IMR-90 (cell line): ENCODE results near the gene MCRS1. TPM values are rescaled to one million over a fixed set of nuclear protein-coding genes. Genes with fewer than 3 reads are reported as not detected.

ENCODE experiments used
- ATAC-seq: fragments of 200-7000 bp; cut with Tn5 transposase; 2 replicates; pipeline ENCODE4 v1.9.1; 2020; ENCODE audit warnings: low read depth, mild to moderate bottlenecking, moderate library complexity
- BruUV-seq: library from RNA; stranded (reverse); fragments of 400-500 nt; replicated peaks from 2 replicates; lab custom pipeline; 2021; lab: Mats Ljungman, UMichigan
- CTCF ChIA-PET: fragments of 300-600 bp; formaldehyde crosslinking; extraction: SDS; loops from one replicate; lab custom pipeline; 2021; ENCODE audit warnings: antibody characterized with exemption; lab: Yijun Ruan, JAX
- POLR2A ChIA-PET: fragments of 300-600 bp; sonication (Branson Sonifier 250); formaldehyde crosslinking; loops from one replicate; lab custom pipeline; 2022; ENCODE audit warnings: antibody characterized with exemption; ENCODE audit not compliant: unreplicated experiment; lab: Charles Lee
- DNase-seq: peaks from one replicate; pipeline ENCODE4 v3.0.0; 2013
- H2AFZ ChIP-seq: replicated peaks from 2 replicates; pipeline ENCODE3; 2013; ENCODE audit warnings: low read length, mild to moderate bottlenecking; ENCODE audit not compliant: poor library complexity
- H2AK5ac ChIP-seq: 2 replicates; pipeline ENCODE4 v1.6.1; 2013; ENCODE audit warnings: low read depth, low read length, inconsistent platforms
- H2AK9ac ChIP-seq: replicated peaks from 2 replicates; pipeline ENCODE3; 2013; ENCODE audit warnings: mild to moderate bottlenecking, low read depth, low read length, moderate library complexity; ENCODE audit not compliant: poor library complexity
- H2BK120ac ChIP-seq: 2 replicates; pipeline ENCODE4 v1.6.1; 2013; ENCODE audit warnings: low read depth, low read length, inconsistent platforms
- H2BK15ac ChIP-seq: 3 replicates; pipeline ENCODE4 v1.6.1; 2013; ENCODE audit warnings: low read depth, low read length, inconsistent platforms
- H2BK20ac ChIP-seq: 2 replicates; pipeline ENCODE4 v1.6.1; 2013; ENCODE audit warnings: low read depth, mild to moderate bottlenecking, inconsistent platforms, low read length, moderate library complexity
- H2BK5ac ChIP-seq: 2 replicates; pipeline ENCODE4 v1.6.1; 2013; ENCODE audit warnings: mild to moderate bottlenecking, low read depth, low read length, inconsistent platforms; ENCODE audit not compliant: poor library complexity, severe bottlenecking
- H3K14ac ChIP-seq: replicated peaks from 2 replicates; pipeline ENCODE4 v1.6.1; 2013; ENCODE audit warnings: low read depth, low read length, inconsistent platforms
- H3K18ac ChIP-seq: 2 replicates; pipeline ENCODE4 v1.6.1; 2013; ENCODE audit warnings: low read depth, low read length, control low read depth
- H3K23ac ChIP-seq: 2 replicates; pipeline ENCODE4 v1.6.1; 2013; ENCODE audit warnings: low read depth, low read length, inconsistent platforms
- H3K27ac ChIP-seq: 2 replicates; pipeline ENCODE4 v1.5.1; 2013; ENCODE audit warnings: mild to moderate bottlenecking, control low read depth, low read length; ENCODE audit not compliant: insufficient read depth
- H3K27me3 ChIP-seq: 2 replicates; pipeline ENCODE4 v1.6.1; 2013; ENCODE audit warnings: low read length; ENCODE audit not compliant: control insufficient read depth, insufficient read depth
- H3K36me3 ChIP-seq: 2 replicates; pipeline ENCODE4 v1.6.1; 2013; ENCODE audit warnings: low read length, mixed read lengths; ENCODE audit not compliant: control insufficient read depth, insufficient read depth
- H3K4ac ChIP-seq: 2 replicates; pipeline ENCODE4 v1.6.1; 2013; ENCODE audit warnings: low read depth, low read length, inconsistent platforms
- H3K4me1 ChIP-seq: 2 replicates; pipeline ENCODE4 v1.6.1; 2013; ENCODE audit warnings: low read length, mixed read lengths; ENCODE audit not compliant: control insufficient read depth, insufficient read depth
- H3K4me2 ChIP-seq: 2 replicates; pipeline ENCODE4 v1.6.1; 2013; ENCODE audit warnings: low read depth, mild to moderate bottlenecking, control low read depth, low read length, moderate library complexity
- H3K4me3 ChIP-seq: 2 replicates; pipeline ENCODE4 v1.5.1; 2013; ENCODE audit warnings: low read depth, mild to moderate bottlenecking, control low read depth, low read length, moderate library complexity; ENCODE audit not compliant: insufficient read depth
- H3K56ac ChIP-seq: 2 replicates; pipeline ENCODE4 v1.6.1; 2013; ENCODE audit warnings: low read length, inconsistent platforms; ENCODE audit not compliant: insufficient read depth; ENCODE audit errors: extremely low read depth
- H3K79me1 ChIP-seq, 2 experiments: 2 replicates each; pipeline ENCODE4 v1.6.1; 2013; ENCODE audit warnings: low read length in 2 of 2, inconsistent platforms in 1 of 2, low read depth in 1 of 2
- H3K9ac ChIP-seq: 2 replicates; pipeline ENCODE4 v1.6.1; 2013; ENCODE audit warnings: low read depth, low read length, control low read depth
- H3K9me1 ChIP-seq: 2 replicates; pipeline ENCODE4 v1.6.1; 2013; ENCODE audit warnings: low read length, inconsistent platforms; ENCODE audit not compliant: insufficient read depth
- H3K9me3 ChIP-seq: 2 replicates; pipeline ENCODE4 v1.6.1; 2013; ENCODE audit warnings: low read length; ENCODE audit not compliant: control insufficient read depth, insufficient read depth
- H4K20me1 ChIP-seq: 2 replicates; pipeline ENCODE4 v1.6.1; 2013; ENCODE audit warnings: low read length, inconsistent platforms; ENCODE audit not compliant: insufficient read depth
- H4K5ac ChIP-seq: 2 replicates; pipeline ENCODE4 v1.6.1; 2013; ENCODE audit warnings: mild to moderate bottlenecking, low read depth, low read length, control low read depth
- H4K8ac ChIP-seq, 2 experiments: 2 replicates each; pipeline ENCODE4 v1.6.1; 2013; ENCODE audit warnings: low read depth in 2 of 2, low read length in 2 of 2, control low read depth in 1 of 2, inconsistent platforms in 1 of 2
- H4K91ac ChIP-seq: 2 replicates; pipeline ENCODE4 v1.6.1; 2013; ENCODE audit warnings: low read depth, low read length, inconsistent platforms; ENCODE audit not compliant: insufficient read depth
- CEBPB ChIP-seq: IDR thresholded peaks from 2 replicates; pipeline ENCODE4 v1.6.1; 2012; ENCODE audit warnings: low read depth, low read length, improper control_type of control experiment
- RAD21 ChIP-seq: IDR thresholded peaks from 2 replicates; pipeline ENCODE4 v1.6.1; 2012; ENCODE audit warnings: low read length, improper control_type of control experiment
- SMC3 ChIP-seq: fragments of 150-350 bp; IDR thresholded peaks from 2 replicates; pipeline ENCODE4 v1.6.1; 2016; ENCODE audit warnings: low read depth, mild to moderate bottlenecking, antibody characterized with exemption, low read length, moderate library complexity
- WGBS, 2 experiments: methylation state at CpG; one replicate each; pipeline versions ENCODE4 v1.1.5 to v1.1.7; 2013; ENCODE audit warnings: missing lambda C conversion rate in 2 of 2; ENCODE audit not compliant: insufficient read length in 1 of 2; ENCODE audit errors: extremely low coverage in 2 of 2; 5-methylcytosine and 5-hydroxymethylcytosine counted together
- dilution Hi-C: fragments of 300-500 bp; cut with HindIII; formaldehyde crosslinking; loops from one replicate; pipeline ENCODE4 v1.14.3; 2018; ENCODE audit warnings: low sequenced_read_pairs; ENCODE audit not compliant: unreplicated experiment
- in situ Hi-C: fragments of 300-500 bp; cut with MboI; formaldehyde crosslinking; loops from 3 replicates; pipeline ENCODE4 v1.14.3; 2019; ENCODE audit warnings: low sequenced_read_pairs, inconsistent platforms, mixed read lengths
- intact Hi-C: fragments of 100-400 bp; cut with micrococcal nuclease; formaldehyde crosslinking; loops from 2 replicates; pipeline ENCODE4 v1.10.0; 2022
- polyA plus RNA-seq, 3 experiments: library from polyadenylated mRNA; depleted of rRNA; stranded (reverse); fragments of >200 nt; gene quantifications; 2 replicates each; pipeline ENCODE4 v1.2.3, GENCODE V29; 2012; ENCODE audit warnings: low replicate concordance in 1 of 3
- total RNA-seq: library from RNA; depleted of rRNA; stranded (reverse); fragments of >200 nt; gene quantifications from 2 replicates; pipeline ENCODE4 v1.2.3, GENCODE V29; 2012
- TF ChIP-seq, protein P1 (sequence below): conservative IDR thresholded peaks from 2 replicates; pipeline ENCODE4 v1.5.1; 2012; ENCODE audit warnings: mild to moderate bottlenecking, low read depth, low read length, improper control_type of control experiment

The MCRS1 gene
- total and polyA plus RNA-seq, 2 of the 4 experiments (the other 2 are of a cell fraction), result 72.9 to 73.2 TPM

DNA sequence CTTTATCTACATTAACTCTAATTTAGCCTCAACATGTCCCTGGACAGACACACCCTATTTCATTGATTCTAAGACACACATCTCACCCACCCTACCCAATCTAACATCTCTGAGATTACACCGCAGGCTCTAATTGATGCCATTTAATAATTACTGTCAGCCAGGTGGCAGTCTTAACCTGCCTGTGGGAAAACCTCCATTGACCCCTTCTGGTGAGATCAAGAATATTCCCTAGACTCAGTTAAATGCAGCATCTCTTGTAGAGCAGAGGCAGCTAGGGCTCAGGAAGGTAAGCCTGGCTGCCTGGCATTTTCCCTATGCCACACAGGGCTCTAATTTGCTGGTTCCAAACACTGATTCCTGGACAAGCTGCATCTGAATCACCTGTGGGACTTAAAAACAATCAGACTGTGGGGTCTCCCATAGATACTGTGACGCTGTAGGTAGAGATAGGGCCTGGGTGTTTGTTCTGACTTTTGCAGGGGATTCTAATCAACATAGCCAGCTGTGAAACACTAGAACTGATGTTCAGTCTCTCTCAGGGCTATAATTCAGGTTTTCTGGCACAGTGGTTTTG is 14.3 kb downstream of the MCRS1 start:
- no peak overlapping the region for H3K14ac ChIP-seq
- dilution Hi-C loops, result no loop called here
- no peaks in the 10 kb centered on the region for H3K9me1 ChIP-seq
- BruUV-seq, result no TSS peak
- no peak overlapping the region for H4K91ac ChIP-seq
- no peak overlapping the region for H4K8ac ChIP-seq
- no peak overlapping the region for H3K4me3 ChIP-seq
- H2BK120ac ChIP-seq, result no peak overlapping the region
- CTCF ChIA-PET, result interaction anchor here (0.7 to 1.3 kb wide), 6 partner anchors 10 to 222 kb away, joined by 3 to 4 read pairs (median 4); no protein-coding TSS in a partner anchor
- no peak overlapping the region for H3K4me2 ChIP-seq
- no peak overlapping the region for H3K18ac ChIP-seq
- intact Hi-C loops, result no loop called here
- H2BK20ac ChIP-seq, result no peak overlapping the region
- no CpG with 5 or more reads among the region's 2 CpGs for WGBS, 2 experiments
- H2AK9ac ChIP-seq, result no peak overlapping the region
- no peak overlapping the region for H3K23ac ChIP-seq
- no peak overlapping the region for H4K5ac ChIP-seq
- no peak overlapping the region for H2BK5ac ChIP-seq
- ATAC-seq (0 out of 2 replicates have a peak, but pooled peaks have one; percentile 22), DNase-seq (no peak)
- no peak overlapping the region for H2AFZ ChIP-seq
- H3K9me3 ChIP-seq, result no peaks in the 10 kb centered on the region
- no peak overlapping the region for H2BK15ac ChIP-seq
- H3K79me1 ChIP-seq, result no peaks in the 10 kb centered on the region
- POLR2A ChIA-PET, result interaction anchor here (0.6 kb wide), 1 partner anchor 206 kb away, joined by 3 read pairs; no protein-coding TSS in a partner anchor
- no peak overlapping the region for H3K4ac ChIP-seq
- H3K27me3 ChIP-seq, result peaks cover 38% of the 10 kb centered on the region
- no peaks in the 10 kb centered on the region for H4K20me1 ChIP-seq
- no peak overlapping the region for H2AK5ac ChIP-seq
- in situ Hi-C loops, result no loop called here
- no peak overlapping the region for H3K27ac ChIP-seq
- no peak overlapping the region for H3K56ac ChIP-seq
- H3K36me3 ChIP-seq, result peaks cover 13% of the 10 kb centered on the region
- TF ChIP-seq, protein P1, sequence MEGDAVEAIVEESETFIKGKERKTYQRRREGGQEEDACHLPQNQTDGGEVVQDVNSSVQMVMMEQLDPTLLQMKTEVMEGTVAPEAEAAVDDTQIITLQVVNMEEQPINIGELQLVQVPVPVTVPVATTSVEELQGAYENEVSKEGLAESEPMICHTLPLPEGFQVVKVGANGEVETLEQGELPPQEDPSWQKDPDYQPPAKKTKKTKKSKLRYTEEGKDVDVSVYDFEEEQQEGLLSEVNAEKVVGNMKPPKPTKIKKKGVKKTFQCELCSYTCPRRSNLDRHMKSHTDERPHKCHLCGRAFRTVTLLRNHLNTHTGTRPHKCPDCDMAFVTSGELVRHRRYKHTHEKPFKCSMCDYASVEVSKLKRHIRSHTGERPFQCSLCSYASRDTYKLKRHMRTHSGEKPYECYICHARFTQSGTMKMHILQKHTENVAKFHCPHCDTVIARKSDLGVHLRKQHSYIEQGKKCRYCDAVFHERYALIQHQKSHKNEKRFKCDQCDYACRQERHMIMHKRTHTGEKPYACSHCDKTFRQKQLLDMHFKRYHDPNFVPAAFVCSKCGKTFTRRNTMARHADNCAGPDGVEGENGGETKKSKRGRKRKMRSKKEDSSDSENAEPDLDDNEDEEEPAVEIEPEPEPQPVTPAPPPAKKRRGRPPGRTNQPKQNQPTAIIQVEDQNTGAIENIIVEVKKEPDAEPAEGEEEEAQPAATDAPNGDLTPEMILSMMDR, result peak; percentile 30
- TF ChIP-seq SMC3, result 0 out of 2 replicates have a peak, but pooled peaks have one; percentile 18
- TF ChIP-seq CEBPB, result no peak
- peak; percentile 41 for TF ChIP-seq RAD21
- H3K4me1 ChIP-seq, result peaks cover 3% of the 10 kb centered on the region; the same call in 1 of the 2 replicates
- no peak overlapping the region for H3K9ac ChIP-seq
